K562 (cell line): ENCODE measurements around the gene SERHL2. TPM values are rescaled to one million over a fixed set of nuclear protein-coding genes. Genes with fewer than 3 reads are reported as not detected.
A peak's percentile ranks its signal among the peaks of the same experiment; 100 is the strongest.
"Not testable (repeated sequence)": the region's sequence is repeated elsewhere in the genome, so short reads cannot be mapped to it uniquely, and the experiment has no call there.

Experiments used
- ATAC-seq: fragments of 200-7000 bp; cut with Tn5 transposase; 3 replicates; pipeline ENCODE4 v1.9.1; 2020; ENCODE audit warnings: moderate library complexity
- BruUV-seq: library from RNA; stranded (reverse); fragments of 400-500 nt; replicated peaks from 2 replicates; lab custom pipeline; 2021; lab: Mats Ljungman, UMichigan
- CTCF ChIA-PET: fragments of 300-600 bp; formaldehyde crosslinking; extraction: SDS; loops from one replicate; lab custom pipeline; 2021; ENCODE audit warnings: low intra/inter-chr PET ratio; lab: Yijun Ruan, JAX
- POLR2A ChIA-PET: fragments of 300-600, 350-650 bp; sonication (Branson Sonifier 250); formaldehyde crosslinking; extraction: SDS; loops from one replicate; lab custom pipeline; 2021; ENCODE audit warnings: antibody characterized with exemption, inconsistent platforms; lab: Yijun Ruan, JAX
- DNase-seq, 4 experiments: peaks; one replicate each; pipeline versions ENCODE4 v3.0.0 to v3.0.0-alpha.2; 2011 to 2018; ENCODE audit warnings: low spot score in 3 of 4, mixed read lengths in 3 of 4; ENCODE audit errors: extremely low read depth in 1 of 4
- FAIRE-seq: peaks from 2 replicates; lab custom pipeline; 2011; peaks lifted over from hg19 to GRCh38; lab: Jason Lieb, UNC
- H2AFZ ChIP-seq: 2 replicates; pipeline ENCODE4 v1.6.0; 2011; ENCODE audit warnings: low read depth, low read length, control low read depth, inconsistent platforms
- H3K27ac ChIP-seq: fragments of 200-600 bp; 3 replicates; pipeline ENCODE4 v1.8.0; 2011; ENCODE audit warnings: low read depth, mild to moderate bottlenecking, control low read depth, inconsistent platforms, low read length, moderate library complexity, mixed read lengths; ENCODE audit errors: extremely low read depth
- H3K27me3 ChIP-seq, 2 experiments: fragments of 300-600 bp in 1 of 2; 2 replicates in 1 of 2; 3 replicates in 1 of 2; pipeline versions ENCODE4 v1.6.0 to v1.8.0; 2011; ENCODE audit warnings: inconsistent platforms in 2 of 2, low read length in 2 of 2, mild to moderate bottlenecking in 1 of 2, mixed read lengths in 1 of 2, moderate library complexity in 1 of 2; ENCODE audit not compliant: control insufficient read depth in 2 of 2, insufficient read depth in 2 of 2
- H3K36me3 ChIP-seq: fragments of 300-600 bp; 3 replicates; pipeline ENCODE4 v1.8.0; 2011; ENCODE audit warnings: mild to moderate bottlenecking, low read length, inconsistent platforms; ENCODE audit not compliant: control insufficient read depth, insufficient read depth
- H3K4me1 ChIP-seq, 2 experiments: fragments of 200-600 bp in 1 of 2; replicated peaks in 1 of 2; 2 replicates in 1 of 2; 3 replicates in 1 of 2; pipeline versions ENCODE4 v1.5.1 to v1.8.0; 2011; ENCODE audit warnings: inconsistent platforms in 2 of 2, low read length in 2 of 2, mild to moderate bottlenecking in 1 of 2, mixed read lengths in 1 of 2, moderate library complexity in 1 of 2; ENCODE audit not compliant: control insufficient read depth in 2 of 2, insufficient read depth in 2 of 2
- H3K4me2 ChIP-seq: 2 replicates; pipeline ENCODE4 v1.6.1; 2011; ENCODE audit warnings: low read length, control low read depth, inconsistent platforms, mixed read lengths; ENCODE audit not compliant: insufficient read depth
- H3K4me3 ChIP-seq: fragments of 200-600 bp; sonication (generic), shearing (Covaris generic); 2 replicates; pipeline ENCODE4 v1.5.1; 2016; ENCODE audit warnings: control low read depth, inconsistent platforms
- H3K79me2 ChIP-seq: fragments of 200-600 bp; 3 replicates; pipeline ENCODE4 v1.8.0; 2011; ENCODE audit warnings: low read length, inconsistent platforms; ENCODE audit not compliant: control insufficient read depth, insufficient read depth
- H3K9ac ChIP-seq, 2 experiments: 2 replicates each; pipeline versions ENCODE4 v1.6.0 to v1.6.1; 2011; ENCODE audit warnings: low read depth in 2 of 2, low read length in 2 of 2, control low read depth in 1 of 2, inconsistent platforms in 1 of 2, mild to moderate bottlenecking in 1 of 2, mixed read lengths in 1 of 2; ENCODE audit not compliant: insufficient read depth in 1 of 2
- H3K9me1 ChIP-seq: one replicate; pipeline ENCODE4 v1.6.0; 2011; ENCODE audit warnings: inconsistent platforms, mild to moderate bottlenecking, low read length, moderate library complexity; ENCODE audit not compliant: control insufficient read depth, insufficient read depth
- H3K9me3 ChIP-seq: replicated peaks from 2 replicates; pipeline ENCODE4 v1.5.1; 2011; ENCODE audit warnings: low read depth, low read length, inconsistent platforms; ENCODE audit not compliant: control insufficient read depth, insufficient read depth
- H4K20me1 ChIP-seq: replicated peaks from 2 replicates; pipeline ENCODE4 v1.6.1; 2011; ENCODE audit warnings: low read length, inconsistent platforms, mixed read lengths; ENCODE audit not compliant: control insufficient read depth, insufficient read depth
- CBFA2T3 ChIP-seq: fragments of 450-650 bp; IDR thresholded peaks from 2 replicates; pipeline ENCODE4 v1.6.1; 2017
- CXXC5 ChIP-seq: fragments of 250-450 bp; sonication (Bioruptor Pico); IDR thresholded peaks from 2 replicates; pipeline ENCODE4 v1.8.0; 2022; ENCODE audit warnings: inconsistent platforms, mild to moderate bottlenecking, moderate library complexity
- DMBX1 ChIP-seq: fragments of 250-450 bp; sonication (Bioruptor Pico); IDR thresholded peaks from 2 replicates; pipeline ENCODE4 v1.8.0; 2022; ENCODE audit warnings: inconsistent platforms, mild to moderate bottlenecking, moderate library complexity, borderline replicate concordance
- ILF3 ChIP-seq: fragments of 450-650 bp; IDR thresholded peaks from 2 replicates; pipeline ENCODE4 v1.6.1; 2018; ENCODE audit warnings: antibody characterized with exemption, mild to moderate bottlenecking, moderate library complexity, borderline replicate concordance
- PKNOX1 ChIP-seq: fragments of 450-650 bp; IDR thresholded peaks from 2 replicates; pipeline ENCODE4 v1.6.1; 2016
- ZNF384 ChIP-seq: IDR thresholded peaks from 2 replicates; pipeline ENCODE4 v1.6.1; 2012; ENCODE audit warnings: low read depth, low read length, improper control_type of control experiment
- ZNF592 ChIP-seq: fragments of 450-650 bp; IDR thresholded peaks from 2 replicates; pipeline ENCODE4 v1.6.1; 2017; ENCODE audit warnings: antibody characterized with exemption, mild to moderate bottlenecking
- WGBS: fragments of 100-300 bp; shearing (Covaris generic); methylation state at CpG from one replicate; pipeline ENCODE4 v1.1.6; 2016; ENCODE audit warnings: low coverage, mixed read lengths; ENCODE audit not compliant: insufficient coverage; ENCODE audit errors: missing lambda C conversion rate; 5-methylcytosine and 5-hydroxymethylcytosine counted together
- in situ Hi-C: fragments of 300-500 bp; cut with MboI; formaldehyde crosslinking; loops from 4 replicates; pipeline ENCODE4 v1.15.0; 2018; ENCODE audit warnings: inconsistent platforms, mixed read lengths
- intact Hi-C: fragments of 100-400 bp; cut with micrococcal nuclease; formaldehyde crosslinking; loops from 2 replicates; pipeline ENCODE4 v1.14.2; 2022
- polyA plus RNA-seq, 8 experiments: library from polyadenylated mRNA; depleted of rRNA in 4 of 8; stranded (reverse) in 5 of 8; unstranded in 3 of 8; fragments of >200 nt; fragmentation: Nextera tagmentation in 2 of 8; fragmentation: Illumina TruSeq in 1 of 8; extraction: Ambion mirVana in 2 of 8; extraction: Trizol in 1 of 8; gene quantifications; 2 replicates each; pipeline versions ENCODE4 v1.2.1 to v1.2.3, GENCODE V29; 2011 to 2014; ENCODE audit warnings: inconsistent platforms in 1 of 8, missing spikeins in 1 of 8
- total RNA-seq, 7 experiments: library from RNA; depleted of rRNA in 6 of 7; stranded (reverse); fragments of >200 nt in 6 of 7; fragmentation: Illumina TruSeq in 2 of 7; extraction: Trizol in 2 of 7; gene quantifications; 2 replicates each; pipeline versions ENCODE4 v1.2.1 to v1.2.3, GENCODE V29; 2011 to 2021; ENCODE audit warnings: low replicate concordance in 1 of 7

SERHL2 gene
- total and polyA plus RNA-seq, 9 of the 15 experiments (the other 6 are each of a cell fraction or from before 2014, with no cell fraction given): 19.9 to 62.6 (median 25.2) TPM

GRCh38 chr22:42547562-42547961 is 6.2 kb upstream of the SERHL2 start:
- no peaks in the 10 kb centered on the region for H3K27me3 ChIP-seq
- intact Hi-C loops (no loop called here), in situ Hi-C loops (no loop called here)
- no peaks in the 10 kb centered on the region for H3K79me2 ChIP-seq
- ChIA-PET CTCF (interaction anchor here (0.6 kb wide), 1 partner anchor 25 kb away, joined by 4 read pairs; no protein-coding TSS in a partner anchor), POLR2A (no interaction called here)
- H2AFZ ChIP-seq: no peak overlapping the region
- H3K4me3 ChIP-seq: no peak overlapping the region
- H3K4me1 ChIP-seq: peaks cover 9 to 16% of the 10 kb centered on the region in 2 experiments; a peak in 4 of 5 replicates
- ATAC-seq (no peak), DNase-seq (no peak), FAIRE-seq (no peak)
- H3K4me2 ChIP-seq: no peak overlapping the region
- no peaks in the 10 kb centered on the region for H3K9me3 ChIP-seq
- H3K9ac ChIP-seq: no peak overlapping the region
- no TSS peak for BruUV-seq
- no peaks in the 10 kb centered on the region for H3K36me3 ChIP-seq
- 32% methylated on average over 8 of the region's 9 CpGs for WGBS
- no peaks in the 10 kb centered on the region for H4K20me1 ChIP-seq
- H3K9me1 ChIP-seq: no peaks in the 10 kb centered on the region
- H3K27ac ChIP-seq: no peak overlapping the region
- TF ChIP-seq PKNOX1 (peak; percentile 61), ILF3 (no peak), ZNF384 (peak; percentile 56)

GRCh38 chr22:42548126-42548525 is 5.6 kb upstream of the SERHL2 start:
- intact Hi-C loops, BruUV-seq, DNase-seq, H3K27me3 ChIP-seq, H3K9ac ChIP-seq, H3K9me1 ChIP-seq, CTCF ChIA-PET, H3K36me3 ChIP-seq, ATAC-seq, H3K79me2 ChIP-seq, H3K27ac ChIP-seq, H3K4me2 ChIP-seq, FAIRE-seq, H2AFZ ChIP-seq, H3K4me3 ChIP-seq, H4K20me1 ChIP-seq, POLR2A ChIA-PET, in situ Hi-C loops, H3K9me3 ChIP-seq: not testable (repeated sequence)
- WGBS: 36% methylated on average over 6 of the region's 6 CpGs
- H3K4me1 ChIP-seq: peaks cover 9 to 22% of the 10 kb centered on the region in 2 experiments; a peak in 4 of 5 replicates
- TF ChIP-seq CXXC5 (0 out of 2 replicates have a peak, but pooled peaks have one; percentile 31), CBFA2T3 (0 out of 2 replicates have a peak, but pooled peaks have one; percentile 8), ZNF592 (peak; percentile 79), DMBX1 (CRISPR knock-in tag) (0 out of 2 replicates have a peak, but pooled peaks have one; percentile 53)
